GM18861 (cell line): ENCODE data around the gene HSPG2.
"Not testable (repeated sequence)": the region's sequence is repeated elsewhere in the genome, so short reads cannot be mapped to it uniquely, and the experiment has no call there.

Experiments used
- ATAC-seq: cut with Tn5 transposase; IDR thresholded peaks from one replicate; pipeline ENCODE4 v1.9.1; 2021; ENCODE audit not compliant: unreplicated experiment

Gene HSPG2

GRCh38 chr1:21935393-21935804 is 1.7 kb downstream of the HSPG2 start:
- ATAC-seq, result no peak

GRCh38 chr1:21933397-21934248 is 3.5 kb downstream of the HSPG2 start:
- ATAC-seq, result no peak

- no peak for ATAC-seq
These were observed 5.0 kb downstream of the HSPG2 start for GRCh38 chr1:21932127-21932526.

GRCh38 chr1:21931171-21932093 is 5.7 kb downstream of the HSPG2 start:
- ATAC-seq, result no peak

- ATAC-seq, result no peak
These were observed 6.4 kb downstream of the HSPG2 start for GRCh38 chr1:21930629-21931170.

- ATAC-seq, result no peak
These were observed 7.0 kb downstream of the HSPG2 start for GRCh38 chr1:21930080-21930571.

- no peak for ATAC-seq
These were observed 9.4 kb downstream of the HSPG2 start for GRCh38 chr1:21927533-21928237.

- no peak for ATAC-seq
These were observed 10.1 kb downstream of the HSPG2 start for GRCh38 chr1:21926814-21927532.

- no peak for ATAC-seq
These were observed 11.0 kb downstream of the HSPG2 start for GRCh38 chr1:21926065-21926464.

GRCh38 chr1:21925334-21925940 is 11.7 kb downstream of the HSPG2 start:
- ATAC-seq, result no peak

GRCh38 chr1:21924503-21925005 is 12.6 kb downstream of the HSPG2 start:
- no peak for ATAC-seq

GRCh38 chr1:21922090-21923013 is 14.8 kb downstream of the HSPG2 start:
- ATAC-seq, result no peak

GRCh38 chr1:21921100-21921875 is 15.8 kb downstream of the HSPG2 start:
- ATAC-seq, result no peak

- no peak for ATAC-seq
These were observed 17.6 kb downstream of the HSPG2 start for GRCh38 chr1:21919520-21919919.

- ATAC-seq, result not testable (repeated sequence)
These were observed 19.9 kb downstream of the HSPG2 start for GRCh38 chr1:21917239-21917631.

- no peak for ATAC-seq
These were observed 20.5 kb downstream of the HSPG2 start for GRCh38 chr1:21916447-21917238.
